Esophagus squamous epithelium (tissue), 5 donors: ENCODE results near the gene MAN1B1. TPM values are rescaled to one million over a fixed set of nuclear protein-coding genes. Genes with fewer than 3 reads are reported as not detected.

Source experiments
- DNase-seq: peaks from one replicate; lab custom pipeline; 2025; lab: John Stamatoyannopoulos, UW
- H3K27ac ChIP-seq, 4 donors: fragments of 200-600 bp; sonication (generic); one replicate each; pipeline ENCODE4 v1.5.1; 2016 to 2019; ENCODE audit warnings: mild to moderate bottlenecking in 1 of 4
- H3K27me3 ChIP-seq, 4 donors: fragments of 200-600 bp; sonication (generic); 1 replicate in 3 of 4; 2 replicates in 1 of 4; pipeline versions ENCODE4 v1.5.1 to v1.6.0; 2017 to 2021; ENCODE audit warnings: antibody characterized with exemption in 1 of 4
- H3K36me3 ChIP-seq, 3 donors: fragments of 200-600 bp; sonication (generic); one replicate each; pipeline ENCODE4 v1.5.1; 2016 to 2019
- H3K4me1 ChIP-seq, 3 donors: fragments of 200-600 bp; sonication (generic); one replicate each; pipeline ENCODE4 v1.5.1; 2017 to 2019
- H3K4me3 ChIP-seq, 4 donors: fragments of 200-600 bp; sonication (generic); 1 replicate in 3 of 4; 2 replicates in 1 of 4; pipeline ENCODE4 v1.5.1; 2016 to 2019; ENCODE audit warnings: mild to moderate bottlenecking in 2 of 4, moderate library complexity in 1 of 4
- H3K9me3 ChIP-seq, 3 donors: fragments of 200-600 bp; sonication (generic); one replicate each; pipeline ENCODE4 v1.5.1; 2016 to 2019
- CTCF ChIP-seq, 6 experiments: fragments of 450-650 bp in 4 of 6; fragments of 200-600 bp in 2 of 6; sonication (generic) in 2 of 6; IDR thresholded peaks; one replicate each; pipeline ENCODE4 v1.5.1; 2016 to 2019; ENCODE audit warnings: antibody characterized with exemption in 6 of 6, mild to moderate bottlenecking in 4 of 6, moderate library complexity in 4 of 6
- POLR2A ChIP-seq, 4 donors: fragments of 450-650 bp; IDR thresholded peaks; one replicate each; pipeline ENCODE4 v1.6.1; 2017; ENCODE audit warnings: antibody characterized with exemption in 4 of 4, mild to moderate bottlenecking in 4 of 4, moderate library complexity in 3 of 4
- WGBS, 2 donors: methylation state at CpG; one replicate each; pipeline ENCODE4 v1.1.5; 2018; 5-methylcytosine and 5-hydroxymethylcytosine counted together
- intact Hi-C: fragments of 100-400 bp; cut with DNase I; formaldehyde crosslinking; loops from one replicate; pipeline ENCODE4 v1.15.0; 2022
- total RNA-seq, 4 donors: library from RNA; depleted of rRNA; stranded (reverse); fragments of >200 nt; gene quantifications; one replicate each; pipeline ENCODE4 v1.1.0, GENCODE V29; 2016
- donor health status: DM: yes; HTN: yes; CAD: no.

MAN1B1 gene
- total RNA-seq, 4 donors from 2014 or later = 25.6 to 50.9 (median 39.4) TPM

GRCh38 chr9:137048655-137049543 lies 37.9 kb upstream of the MAN1B1 start:
- Histone ChIP-seq H3K9me3 (no peaks in the 10 kb centered on the region), H3K4me3 (no peak overlapping the region), H3K36me3 (no peaks in the 10 kb centered on the region), H3K27me3 (peaks cover 0 to 99% (median 23%) of the 10 kb centered on the region in 4 donors), H3K27ac (no peak overlapping the region), H3K4me1 (peaks cover 31 to 63% (median 44%) of the 10 kb centered on the region in 3 donors)
- WGBS, 2 donors = 63 to 83% methylated on average over 6 to 19 of the region's 72 CpGs
- intact Hi-C loops = loop anchor here (5.0 kb wide), 1 partner anchor 262 kb away; no protein-coding TSS in a partner anchor
- peak in 1 of 6 experiments; percentile 7 for TF ChIP-seq CTCF (IDR thresholded peaks at IDR 0.05)
- TF ChIP-seq POLR2A (IDR thresholded peaks at IDR 0.05) = no peak
- DNase-seq = no peak

- H3K36me3 ChIP-seq = no peaks in the 10 kb centered on the region
- H3K9me3 ChIP-seq = no peaks in the 10 kb centered on the region
- DNase-seq = no peak
- intact Hi-C loops = loop anchor here (5.0 kb wide), 1 partner anchor 262 kb away; no protein-coding TSS in a partner anchor
- WGBS, 2 donors = 66% methylated on average over 15 of the region's 38 CpGs; no CpG with 5 or more reads in 1 of the 2 donors
- no peak overlapping the region for H3K27ac ChIP-seq
- TF ChIP-seq POLR2A (IDR thresholded peaks at IDR 0.05) = no peak
- TF ChIP-seq CTCF (IDR thresholded peaks at IDR 0.05) = peak in 5 of 6 experiments; percentile 33 to 64 (median 52)
- peaks cover 0 to 99% (median 23%) of the 10 kb centered on the region in 4 donors for H3K27me3 ChIP-seq
- no peak overlapping the region for H3K4me3 ChIP-seq
- H3K4me1 ChIP-seq = peaks cover 29 to 63% (median 45%) of the 10 kb centered on the region in 3 donors
Observed at GRCh38 chr9:137049544-137050449, 37.0 kb upstream of the MAN1B1 start.

- peaks cover 31 to 63% (median 45%) of the 10 kb centered on the region in 3 donors for H3K4me1 ChIP-seq
- no peak for DNase-seq
- 64 to 100% methylated on average over 1 to 3 of the region's 5 CpGs for WGBS, 2 donors
- no peaks in the 10 kb centered on the region for H3K36me3 ChIP-seq
- H3K9me3 ChIP-seq = no peaks in the 10 kb centered on the region
- H3K4me3 ChIP-seq = no peak overlapping the region
- no peak overlapping the region for H3K27ac ChIP-seq
- peaks cover 0 to 98% (median 23%) of the 10 kb centered on the region in 4 donors for H3K27me3 ChIP-seq
- no peak for TF ChIP-seq POLR2A (IDR thresholded peaks at IDR 0.05)
- no peak for TF ChIP-seq CTCF (IDR thresholded peaks at IDR 0.05)
- intact Hi-C loops = no loop called here
Observed at GRCh38 chr9:137050570-137050969, 36.2 kb upstream of the MAN1B1 start.

- no peak overlapping the region for H3K4me3 ChIP-seq
- no peak for DNase-seq
- no peak overlapping the region for H3K27ac ChIP-seq
- WGBS, 2 donors = 63 to 100% methylated on average over 1 to 2 of the region's 17 CpGs
- no peaks in the 10 kb centered on the region for H3K9me3 ChIP-seq
- peaks cover 0 to 95% (median 23%) of the 10 kb centered on the region in 4 donors for H3K27me3 ChIP-seq
- intact Hi-C loops = no loop called here
- TF ChIP-seq CTCF (IDR thresholded peaks at IDR 0.05) = no peak
- H3K4me1 ChIP-seq = peaks cover 34 to 63% (median 44%) of the 10 kb centered on the region in 3 donors
- no peaks in the 10 kb centered on the region for H3K36me3 ChIP-seq
Observed at GRCh38 chr9:137051145-137051724, 35.5 kb upstream of the MAN1B1 start.
